Activated CD4-positive, CD25-positive, alpha-beta regulatory T cell treated with anti-CD3 and anti-CD28 coated beads, Interleukin-2, amount 50 U/mL, for 24 hours (primary cell): ENCODE results near the gene SPATA13.

Experiments
- ATAC-seq, 2 donors: fragments of 150-1000 bp; cut with Tn5 transposase; one replicate each; pipeline ENCODE4 v1.10.0; 2021; ENCODE audit warnings: mild to moderate bottlenecking in 1 of 2, moderate library complexity in 1 of 2

Gene SPATA13

GRCh38 chr13:24225062-24225461 is 64.5 kb downstream of the SPATA13 start:
- ATAC-seq, result no peak

- no peak for ATAC-seq
Measured at GRCh38 chr13:24225930-24226329, 65.4 kb downstream of the SPATA13 start.

GRCh38 chr13:24226762-24227161 is 66.2 kb downstream of the SPATA13 start:
- ATAC-seq, result no peak

GRCh38 chr13:24228852-24229458 is 68.4 kb downstream of the SPATA13 start:
- peak; percentile 36 to 58 for ATAC-seq

GRCh38 chr13:24230428-24231072 is 70.0 kb downstream of the SPATA13 start:
- no peak for ATAC-seq

- ATAC-seq, result no peak
Measured at GRCh38 chr13:24231377-24231776, 70.9 kb downstream of the SPATA13 start.

DNA sequence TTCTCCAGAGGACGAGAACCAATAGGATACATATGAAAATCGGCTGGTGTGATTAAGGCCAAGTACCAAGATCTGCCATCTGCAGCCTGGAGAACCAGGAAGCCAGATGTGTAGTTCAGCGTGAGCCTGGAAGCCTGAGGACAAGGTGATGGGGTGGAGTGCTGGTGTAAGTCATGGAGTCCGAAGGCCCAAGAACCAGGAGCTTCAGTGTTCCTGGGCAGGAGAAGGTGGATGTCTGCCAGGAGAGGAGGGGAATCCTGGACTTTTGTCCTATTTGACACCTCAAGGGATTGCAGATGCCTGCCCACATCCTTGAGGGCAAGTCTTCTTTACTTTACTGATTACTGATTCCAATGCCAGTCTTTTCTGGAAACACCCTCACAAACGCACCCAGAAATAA is 71.5 kb downstream of the SPATA13 start:
- ATAC-seq, result no peak

- no peak for ATAC-seq
Measured at GRCh38 chr13:24232474-24232873, 72.0 kb downstream of the SPATA13 start.

- peak; percentile 59 to 69 for ATAC-seq
Measured at GRCh38 chr13:24233351-24233901, 72.9 kb downstream of the SPATA13 start.

- peak; percentile 39 to 44 for ATAC-seq
Measured at GRCh38 chr13:24234200-24234915, 73.8 kb downstream of the SPATA13 start.

DNA sequence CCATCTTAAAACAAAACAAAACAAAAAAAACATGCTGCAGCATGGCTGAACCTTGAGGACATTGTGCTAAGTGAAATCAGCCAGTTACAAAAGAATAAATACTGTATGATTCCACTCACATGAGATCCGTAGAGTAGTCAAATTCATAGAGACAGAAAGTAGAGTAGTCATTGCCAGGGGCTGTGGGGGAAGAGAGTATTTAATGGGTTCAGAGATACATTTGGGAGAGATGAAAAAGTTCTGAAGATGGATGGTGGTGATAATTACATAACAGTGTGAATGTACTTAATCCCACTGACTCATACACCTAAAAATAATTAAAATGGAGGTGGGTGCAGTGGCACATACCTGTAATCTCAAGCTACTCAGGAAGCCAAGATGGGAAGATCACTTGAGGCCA is 76.8 kb downstream of the SPATA13 start:
- ATAC-seq, result no peak

DNA sequence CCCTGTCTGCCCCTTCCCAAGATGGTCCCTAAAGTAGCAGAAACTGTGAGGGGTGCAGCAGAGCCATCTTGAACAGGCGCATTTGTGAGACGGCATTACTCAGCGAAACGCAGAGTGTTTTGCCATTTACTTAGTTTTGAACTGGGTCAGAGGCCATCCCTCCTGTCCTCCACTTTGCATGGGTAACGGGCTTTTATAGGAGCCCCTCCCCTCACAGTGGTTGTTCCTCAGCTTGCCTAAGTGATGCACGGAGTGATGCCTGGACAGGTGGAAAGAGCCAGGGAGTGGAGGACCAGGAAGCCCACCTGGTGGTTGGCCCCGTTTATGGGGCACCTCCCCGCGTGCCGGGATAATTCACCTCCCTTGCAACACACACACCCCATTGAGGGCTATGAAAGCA is 80.8 kb downstream of the SPATA13 start:
- no peak for ATAC-seq

DNA sequence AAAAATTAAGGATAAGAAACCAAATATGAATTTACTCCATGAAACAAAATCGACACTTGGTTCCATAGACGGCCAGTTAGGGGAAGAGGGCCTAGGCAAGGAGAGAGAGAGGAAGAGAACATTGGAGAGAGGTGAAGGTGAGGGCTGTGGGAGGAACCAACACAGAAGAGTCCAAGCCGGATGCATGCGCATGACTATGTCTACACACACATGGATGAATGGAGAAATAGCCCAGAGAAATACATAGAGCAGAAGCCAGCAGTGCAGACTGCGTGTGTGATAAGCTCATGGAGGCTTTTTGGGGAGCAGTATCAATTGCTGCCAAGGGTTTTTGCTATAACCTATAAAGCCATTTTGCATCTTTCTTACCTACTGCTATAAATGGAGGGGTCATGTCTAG is 81.6 kb downstream of the SPATA13 start:
- no peak for ATAC-seq

DNA sequence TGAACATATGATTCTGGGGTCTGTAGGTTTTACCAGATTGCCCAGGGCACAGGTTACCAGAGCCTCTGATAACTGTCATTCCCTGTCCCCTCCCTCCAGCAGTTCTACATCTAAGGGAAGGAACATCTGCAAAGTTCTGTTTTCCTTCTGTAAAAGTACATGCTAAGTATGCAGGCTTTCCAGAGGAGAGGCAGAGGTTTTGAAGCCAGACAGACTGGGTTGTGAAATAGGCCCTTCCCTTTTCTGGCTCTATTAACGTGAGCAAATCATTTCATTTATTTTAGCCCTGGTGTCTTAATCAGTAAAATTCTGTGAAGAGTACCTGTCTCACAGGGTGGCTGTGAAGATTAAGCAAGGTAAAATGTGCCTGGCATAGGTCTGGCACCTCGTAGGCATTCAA is 82.8 kb downstream of the SPATA13 start:
- ATAC-seq, result no peak

- no peak for ATAC-seq
Measured at GRCh38 chr13:24244802-24245201, 84.3 kb downstream of the SPATA13 start.

- no peak for ATAC-seq
Measured at GRCh38 chr13:24247016-24247415, 86.5 kb downstream of the SPATA13 start.

- ATAC-seq, result no peak
Measured at GRCh38 chr13:24249624-24250023, 89.1 kb downstream of the SPATA13 start.

DNA sequence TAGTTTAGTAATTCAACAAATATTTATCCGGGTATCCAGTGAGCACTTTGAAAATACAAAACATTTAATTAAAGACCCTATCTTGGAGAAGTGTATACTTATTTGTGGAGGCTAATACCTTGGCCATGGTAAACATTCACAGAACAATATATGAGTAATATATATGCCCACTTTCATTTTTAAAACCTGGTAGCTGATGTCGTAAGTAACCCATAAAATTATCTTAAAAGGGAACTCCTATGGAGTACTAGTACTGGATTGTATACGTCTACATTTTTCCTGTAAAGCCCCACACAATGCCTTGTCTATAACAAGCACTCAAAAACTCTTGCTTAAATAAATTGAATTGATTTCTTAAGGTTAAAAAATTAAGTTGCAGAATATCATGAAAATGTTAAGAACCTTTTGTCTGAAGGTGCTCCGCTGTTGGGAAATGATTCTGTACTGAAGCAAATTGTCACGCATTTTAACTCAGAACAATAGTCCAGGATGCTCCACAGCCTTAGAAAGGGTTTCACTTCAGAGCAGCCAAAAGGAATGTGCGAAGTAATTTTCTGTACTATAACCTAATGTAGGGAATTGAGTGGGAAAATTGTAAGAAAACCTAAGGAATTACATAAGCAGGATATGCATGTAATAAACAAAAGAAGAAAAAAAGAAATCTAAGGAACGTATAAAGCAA is 90.0 kb downstream of the SPATA13 start:
- ATAC-seq, result no peak

- peak; percentile 89 to 91 for ATAC-seq
Measured at GRCh38 chr13:24251525-24251924, 91.0 kb downstream of the SPATA13 start.

DNA sequence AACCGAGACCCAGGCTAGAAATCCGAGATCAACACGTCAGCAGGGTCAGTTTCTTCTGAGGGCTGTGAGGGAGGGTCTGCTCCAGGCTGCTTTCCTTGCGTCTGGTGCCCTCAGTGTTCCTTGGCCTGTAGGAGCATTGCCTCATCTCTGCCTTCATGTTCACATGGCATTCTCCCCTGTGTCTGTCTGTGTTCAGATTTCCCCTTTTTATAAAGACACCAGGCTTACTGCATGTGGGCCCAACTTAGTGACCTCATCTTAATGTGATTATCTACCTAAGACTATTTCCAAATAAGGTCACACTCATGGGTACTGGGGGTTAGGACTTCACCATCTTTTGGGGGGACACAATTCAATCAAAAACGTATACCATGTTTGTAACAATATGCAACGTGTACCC is 91.6 kb downstream of the SPATA13 start:
- peak; percentile 6 to 15 for ATAC-seq

DNA sequence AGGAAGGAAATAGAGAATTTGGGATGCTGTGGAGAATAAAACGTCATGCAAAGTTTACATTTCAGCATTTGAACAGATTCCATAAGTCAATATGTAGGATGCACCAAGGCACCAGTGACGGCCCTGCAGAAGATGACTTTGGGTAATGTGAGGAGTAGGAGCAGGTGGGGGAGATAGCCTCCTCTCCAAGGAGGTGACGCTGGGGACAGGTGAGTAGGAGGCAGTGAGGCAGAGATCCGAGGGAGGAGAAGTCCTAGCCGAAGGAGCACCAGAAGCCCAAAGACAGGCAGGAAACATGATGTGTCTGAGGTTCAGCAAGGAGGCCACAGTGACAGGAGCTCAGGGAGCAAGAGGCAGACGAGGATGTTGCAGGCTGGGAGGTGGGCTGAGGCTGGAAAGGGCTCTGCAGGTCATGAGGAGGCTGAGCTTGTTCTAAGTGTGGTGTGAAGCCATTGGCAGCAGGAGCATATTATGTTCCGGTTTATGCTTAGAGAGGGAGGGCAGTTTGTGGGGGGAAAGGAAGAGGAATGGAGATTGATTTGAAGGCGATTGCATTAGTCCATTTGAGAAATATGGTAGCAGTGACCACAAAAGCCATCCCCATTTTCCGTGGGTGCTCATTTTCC is 93.1 kb downstream of the SPATA13 start:
- no peak for ATAC-seq

- peak; percentile 25 to 43 for ATAC-seq
Measured at GRCh38 chr13:24254146-24254841, 93.8 kb downstream of the SPATA13 start.
